ENCODE data around the gene LCE7A. TPM values are rescaled to one million over a fixed set of nuclear protein-coding genes. Genes with fewer than 3 reads are reported as not detected.

Gene LCE7A
- total RNA-seq, 1 donor from 2014 or later = not detected

DNA sequence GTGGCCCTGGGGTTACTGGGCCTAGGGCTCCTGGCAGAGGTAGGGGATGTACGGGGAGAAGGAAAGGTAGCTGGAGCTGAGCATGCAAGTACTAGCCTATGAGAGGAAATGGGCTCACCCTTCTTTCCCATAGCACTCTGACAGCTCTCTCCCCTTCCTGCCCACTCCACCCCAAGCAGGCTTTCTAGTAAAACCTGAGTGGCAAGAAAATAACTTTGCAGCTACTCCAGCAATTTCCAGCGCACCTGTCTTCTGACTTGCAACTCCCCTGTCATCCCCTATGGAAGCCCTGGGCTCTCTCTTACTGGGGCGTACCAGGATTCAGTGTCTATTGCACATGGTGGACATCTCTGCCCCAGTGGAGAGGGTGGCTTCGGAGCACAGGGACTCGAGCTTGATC lies 41.8 kb downstream of the LCE7A start:
- Mint-ChIP-seq H3K27me3 (ENCODE audit: insufficient read depth, low read depth) (peaks cover 9% of the 10 kb centered on the region), H3K27ac (no peak overlapping the region), H3K4me1 (no peaks in the 10 kb centered on the region), H3K9me3 (peaks cover 13% of the 10 kb centered on the region), H3K4me3 (no peak overlapping the region), H3K36me3 (no peaks in the 10 kb centered on the region)
- peaks cover 4% of the 10 kb centered on the region for H3K9me3 ChIP-seq (ENCODE audit: low read depth)
- no peak overlapping the region for H3K4me2 ChIP-seq
- no peak overlapping the region for H3K4me3 ChIP-seq
- H3K36me3 ChIP-seq = no peaks in the 10 kb centered on the region
- TF ChIP-seq EZH2 (IDR thresholded peaks at IDR 0.05) (no peak), EZH2phosphoT487 (IDR thresholded peaks at IDR 0.05) (no peak)
- TF ChIP-seq, protein P1, sequence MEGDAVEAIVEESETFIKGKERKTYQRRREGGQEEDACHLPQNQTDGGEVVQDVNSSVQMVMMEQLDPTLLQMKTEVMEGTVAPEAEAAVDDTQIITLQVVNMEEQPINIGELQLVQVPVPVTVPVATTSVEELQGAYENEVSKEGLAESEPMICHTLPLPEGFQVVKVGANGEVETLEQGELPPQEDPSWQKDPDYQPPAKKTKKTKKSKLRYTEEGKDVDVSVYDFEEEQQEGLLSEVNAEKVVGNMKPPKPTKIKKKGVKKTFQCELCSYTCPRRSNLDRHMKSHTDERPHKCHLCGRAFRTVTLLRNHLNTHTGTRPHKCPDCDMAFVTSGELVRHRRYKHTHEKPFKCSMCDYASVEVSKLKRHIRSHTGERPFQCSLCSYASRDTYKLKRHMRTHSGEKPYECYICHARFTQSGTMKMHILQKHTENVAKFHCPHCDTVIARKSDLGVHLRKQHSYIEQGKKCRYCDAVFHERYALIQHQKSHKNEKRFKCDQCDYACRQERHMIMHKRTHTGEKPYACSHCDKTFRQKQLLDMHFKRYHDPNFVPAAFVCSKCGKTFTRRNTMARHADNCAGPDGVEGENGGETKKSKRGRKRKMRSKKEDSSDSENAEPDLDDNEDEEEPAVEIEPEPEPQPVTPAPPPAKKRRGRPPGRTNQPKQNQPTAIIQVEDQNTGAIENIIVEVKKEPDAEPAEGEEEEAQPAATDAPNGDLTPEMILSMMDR (IDR thresholded peaks at IDR 0.05) = no peak
- no peaks in the 10 kb centered on the region for H4K20me1 ChIP-seq (ENCODE audit: low read depth)
- no peak for DNase-seq (ENCODE audit: low spot score)
- H3K4me1 ChIP-seq = no peaks in the 10 kb centered on the region
- H3K79me2 ChIP-seq (ENCODE audit: low read depth) = no peaks in the 10 kb centered on the region
- H3K9ac ChIP-seq = no peak overlapping the region
- no peaks in the 10 kb centered on the region for H3F3A ChIP-seq (ENCODE audit: low read depth)
- H2AFZ ChIP-seq (replicated peaks) = no peak overlapping the region
- no peaks in the 10 kb centered on the region for H3K27me3 ChIP-seq
- no peak overlapping the region for H3K27ac ChIP-seq

DNA sequence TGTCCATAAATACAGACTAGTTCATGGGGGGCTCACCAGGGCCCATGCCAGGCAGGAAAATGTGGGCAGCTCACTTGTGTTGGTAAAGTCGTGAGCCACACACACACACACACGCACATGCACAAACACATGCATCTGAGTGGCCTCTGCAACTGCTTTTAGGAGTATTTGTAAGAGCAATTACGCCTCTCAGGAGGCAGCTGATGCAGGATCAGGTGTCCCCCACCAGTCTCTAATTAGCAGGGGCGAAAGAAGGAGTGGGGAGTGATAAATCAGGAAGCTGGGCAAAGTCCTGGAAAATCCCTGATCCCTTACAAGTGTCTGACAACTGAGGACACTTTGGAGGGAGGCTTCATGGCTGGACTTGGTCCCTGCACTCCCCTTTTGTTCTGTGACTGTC lies 42.8 kb downstream of the LCE7A start:
- no peaks in the 10 kb centered on the region for H3K4me1 ChIP-seq
- H2AFZ ChIP-seq (replicated peaks) = no peak overlapping the region
- no peaks in the 10 kb centered on the region for H3K79me2 ChIP-seq (ENCODE audit: low read depth)
- no peaks in the 10 kb centered on the region for H3F3A ChIP-seq (ENCODE audit: low read depth)
- H3K27ac ChIP-seq = no peak overlapping the region
- Mint-ChIP-seq H3K4me3 (no peak overlapping the region), H3K9me3 (peaks cover 10% of the 10 kb centered on the region), H3K4me1 (no peaks in the 10 kb centered on the region), H3K36me3 (no peaks in the 10 kb centered on the region), H3K27me3 (ENCODE audit: insufficient read depth, low read depth) (peaks cover 7% of the 10 kb centered on the region), H3K27ac (no peak overlapping the region)
- DNase-seq (ENCODE audit: low spot score) = no peak
- no peaks in the 10 kb centered on the region for H3K36me3 ChIP-seq
- H4K20me1 ChIP-seq (ENCODE audit: low read depth) = no peaks in the 10 kb centered on the region
- no peak overlapping the region for H3K4me2 ChIP-seq
- H3K4me3 ChIP-seq = no peak overlapping the region
- peaks cover 5% of the 10 kb centered on the region for H3K9me3 ChIP-seq (ENCODE audit: low read depth)
- TF ChIP-seq EZH2phosphoT487 (IDR thresholded peaks at IDR 0.05) (no peak), EZH2 (IDR thresholded peaks at IDR 0.05) (no peak)
- TF ChIP-seq, protein P1 (IDR thresholded peaks at IDR 0.05) = no peak
- no peak overlapping the region for H3K9ac ChIP-seq
- no peaks in the 10 kb centered on the region for H3K27me3 ChIP-seq

DNA sequence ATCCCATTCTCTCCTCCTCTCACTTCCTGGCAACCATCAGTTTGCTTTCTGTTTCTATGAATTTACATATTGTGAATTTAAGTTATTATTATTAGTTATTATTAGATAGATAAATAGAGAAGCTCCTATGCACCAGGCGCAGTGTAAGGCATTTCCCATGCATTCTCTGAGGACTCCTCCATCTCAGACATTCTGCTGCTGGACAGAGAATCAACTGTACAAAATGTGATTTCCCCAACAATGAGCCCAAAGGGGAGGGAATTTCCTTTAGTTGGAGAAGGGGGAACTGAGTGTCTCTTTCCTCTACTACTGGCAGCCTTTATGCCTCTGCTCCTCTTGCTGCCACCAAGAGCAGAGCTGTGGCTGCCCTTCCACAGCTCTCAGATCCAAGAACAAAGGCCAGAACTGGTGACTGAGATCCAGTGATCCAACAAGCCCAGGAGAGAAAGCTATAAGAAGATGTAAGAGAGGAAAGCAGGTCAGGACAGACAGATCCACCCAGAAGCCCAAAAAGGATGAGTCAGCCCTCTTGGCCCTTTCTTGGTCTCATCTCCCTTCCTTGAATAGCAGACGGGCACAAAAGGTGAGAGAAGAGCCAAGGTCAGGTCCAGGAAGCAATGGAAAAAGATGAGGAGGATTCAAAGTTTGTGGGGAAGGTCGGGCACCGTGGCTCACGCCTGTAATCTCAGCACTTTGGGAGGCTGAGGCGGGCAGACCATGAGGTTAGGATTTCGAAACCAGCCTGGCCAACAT lies 45.1 kb downstream of the LCE7A start:
- Mint-ChIP-seq H3K4me3 (no peak overlapping the region), H3K27ac (no peak overlapping the region), H3K4me1 (no peaks in the 10 kb centered on the region), H3K36me3 (peaks cover under 1% of the 10 kb centered on the region), H3K27me3 (ENCODE audit: insufficient read depth, low read depth) (peaks cover 12% of the 10 kb centered on the region), H3K9me3 (peaks cover 14% of the 10 kb centered on the region)
- Histone ChIP-seq H3K4me2 (no peak overlapping the region), H3K9ac (no peak overlapping the region), H3K79me2 (ENCODE audit: low read depth) (no peaks in the 10 kb centered on the region), H3K4me3 (no peak overlapping the region), H3K36me3 (no peaks in the 10 kb centered on the region), H3F3A (ENCODE audit: low read depth) (no peaks in the 10 kb centered on the region), H3K4me1 (no peaks in the 10 kb centered on the region), H3K27me3 (no peaks in the 10 kb centered on the region), H3K9me3 (ENCODE audit: low read depth) (peaks cover 10% of the 10 kb centered on the region), H3K27ac (no peak overlapping the region), H4K20me1 (ENCODE audit: low read depth) (no peaks in the 10 kb centered on the region), H2AFZ (replicated peaks) (no peak overlapping the region)
- DNase-seq (ENCODE audit: low spot score) = no peak
- TF ChIP-seq EZH2phosphoT487 (IDR thresholded peaks at IDR 0.05) = no peak
- TF ChIP-seq, protein P1 (IDR thresholded peaks at IDR 0.05) = no peak
- no peak for TF ChIP-seq EZH2 (IDR thresholded peaks at IDR 0.05)

Measured in neural progenitor cell (in vitro differentiated cells).